GM12878 (cell line): ENCODE results near the gene PDSS2. TPM values are rescaled to one million over a fixed set of nuclear protein-coding genes. Genes with fewer than 3 reads are reported as not detected.
A peak's percentile ranks its signal among the peaks of the same experiment; 100 is the strongest.

Experiments used
- BMI1 ChIP-seq: fragments of 450-650 bp; IDR thresholded peaks from 2 replicates; pipeline ENCODE4 v1.6.1; 2016; ENCODE audit warnings: mild to moderate bottlenecking, moderate library complexity, borderline replicate concordance
- CHD4 ChIP-seq: fragments of 200-600 bp; sonication (generic); IDR thresholded peaks from 2 replicates; pipeline ENCODE4 v1.6.1; 2016; ENCODE audit warnings: mild to moderate bottlenecking
- CTCF ChIP-seq, 3 experiments: IDR thresholded peaks in 2 of 3; conservative IDR thresholded peaks in 1 of 3; 2 replicates each; pipeline ENCODE4 v1.5.1; 2011; ENCODE audit warnings: low read depth in 3 of 3, low read length in 3 of 3, mild to moderate bottlenecking in 3 of 3, control low read depth in 2 of 3, moderate library complexity in 2 of 3, inconsistent platforms in 1 of 3, mixed read lengths in 1 of 3; ENCODE audit not compliant: control insufficient read depth in 2 of 3, insufficient read depth in 1 of 3; ENCODE audit errors: extremely low read depth in 1 of 3
- EGR1 ChIP-seq, 2 experiments: IDR thresholded peaks; 1 replicate in 1 of 2; 2 replicates in 1 of 2; pipeline ENCODE4 v1.6.1; 2011 to 2012; ENCODE audit warnings: low read depth in 2 of 2, low read length in 2 of 2, borderline replicate concordance in 1 of 2, mild to moderate bottlenecking in 1 of 2, moderate library complexity in 1 of 2
- ELK1 ChIP-seq: IDR thresholded peaks from 2 replicates; pipeline ENCODE4 v1.6.1; 2012; ENCODE audit warnings: low read depth, low read length, improper control_type of control experiment
- GATAD2B ChIP-seq: fragments of 450-650 bp; conservative IDR thresholded peaks from 2 replicates; pipeline ENCODE4 v1.6.1; 2017; ENCODE audit warnings: low read depth, mild to moderate bottlenecking, moderate library complexity
- HSF1 ChIP-seq: fragments of 150-350 bp; IDR thresholded peaks from 2 replicates; pipeline ENCODE4 v1.6.1; 2014; ENCODE audit warnings: mild to moderate bottlenecking, low read depth, low read length
- IRF5 ChIP-seq: fragments of 450-650 bp; IDR thresholded peaks from 2 replicates; pipeline ENCODE4 v1.6.1; 2017; ENCODE audit warnings: borderline replicate concordance
- LARP7 ChIP-seq: fragments of 450-650 bp; IDR thresholded peaks from 2 replicates; pipeline ENCODE4 v1.6.1; 2017; ENCODE audit warnings: mild to moderate bottlenecking
- MXI1 ChIP-seq: fragments of 150-350 bp; IDR thresholded peaks from 2 replicates; pipeline ENCODE4 v1.6.1; 2011; ENCODE audit warnings: low read depth, mild to moderate bottlenecking, inconsistent platforms, low read length, improper control_type of control experiment
- NFYB ChIP-seq: IDR thresholded peaks from 2 replicates; pipeline ENCODE4 v1.6.1; 2011; ENCODE audit warnings: low read depth, mild to moderate bottlenecking, low read length, improper control_type of control experiment, moderate library complexity; ENCODE audit not compliant: insufficient read depth
- POLR2A ChIP-seq: IDR thresholded peaks from 2 replicates; pipeline ENCODE4 v1.6.1; 2011; ENCODE audit warnings: low read depth, mild to moderate bottlenecking, low read length
- PRDM15 ChIP-seq: fragments of 450-650 bp; formaldehyde crosslinking; IDR thresholded peaks from 2 replicates; pipeline ENCODE4 v1.4.0; 2020; ENCODE audit warnings: mild to moderate bottlenecking, moderate library complexity
- RBBP5 ChIP-seq: fragments of 200-600 bp; sonication (generic); conservative IDR thresholded peaks from 2 replicates; pipeline ENCODE4 v1.6.1; 2016
- SMAD1 ChIP-seq: fragments of 450-650 bp; IDR thresholded peaks from 2 replicates; pipeline ENCODE4 v1.6.1; 2018; ENCODE audit warnings: mild to moderate bottlenecking, low read depth; ENCODE audit not compliant: partially characterized antibody
- SUZ12 ChIP-seq: fragments of 200-600 bp; sonication (generic); IDR thresholded peaks from one replicate; pipeline ENCODE4 v1.6.1; 2018; ENCODE audit warnings: antibody characterized with exemption, mild to moderate bottlenecking; ENCODE audit not compliant: unreplicated experiment
- TAF1 ChIP-seq: IDR thresholded peaks from 2 replicates; pipeline ENCODE4 v1.6.1; 2011; ENCODE audit warnings: mild to moderate bottlenecking, low read depth, low read length, borderline replicate concordance
- YBX1 ChIP-seq: fragments of 450-650 bp; IDR thresholded peaks from 2 replicates; pipeline ENCODE4 v1.6.1; 2016; ENCODE audit warnings: antibody characterized with exemption
- ZNF207 ChIP-seq: fragments of 450-650 bp; IDR thresholded peaks from 2 replicates; pipeline ENCODE4 v1.6.1; 2014; ENCODE audit warnings: antibody characterized with exemption, mild to moderate bottlenecking, borderline replicate concordance
- polyA plus RNA-seq, 11 experiments: library from polyadenylated mRNA; depleted of rRNA in 4 of 11; unstranded in 6 of 11; stranded (reverse) in 5 of 11; fragments of >200 nt; fragmentation: Nextera tagmentation in 4 of 11; fragmentation: Illumina TruSeq in 1 of 11; extraction: Ambion mirVana in 4 of 11; extraction: Trizol in 1 of 11; gene quantifications; 1 replicate in 1 of 11; 2 replicates in 10 of 11; pipeline versions ENCODE4 v1.2.1 to v1.2.3, GENCODE V29; 2011 to 2016; ENCODE audit warnings: inconsistent platforms in 2 of 11, missing spikeins in 2 of 11, low read depth in 1 of 11
- total RNA-seq, 4 experiments: library from RNA; depleted of rRNA in 3 of 4; stranded (reverse); fragments of >200 nt in 3 of 4; fragmentation: Illumina TruSeq in 1 of 4; extraction: Trizol in 1 of 4; gene quantifications; 2 replicates each; pipeline versions ENCODE4 v1.2.1 to v1.2.3, GENCODE V29; 2013 to 2021

PDSS2 gene
- total and polyA plus RNA-seq, 10 of the 15 experiments (the other 5 are each of a cell fraction or from before 2014, with no cell fraction given), result 7.7 to 15.5 (median 9.6) TPM

GRCh38 chr6:107459283-107460082 lies at the start of gene PDSS2 (continued):
- no peak for TF ChIP-seq NFYB
- no peak for TF ChIP-seq RBBP5
- peak; percentile 32 to 54 (median 51) for TF ChIP-seq CTCF (IDR thresholded peaks at IDR 0.05 in 2 of 3, conservative IDR thresholded peaks at IDR 0.05 in 1 of 3; ENCODE audit: control insufficient read depth in 2 of 3, extremely low read depth in 1 of 3, insufficient read depth in 1 of 3, low read depth in 3 of 3, low read length in 3 of 3)
- TF ChIP-seq SMAD1, result no peak
- no peak for TF ChIP-seq ZNF207
- TF ChIP-seq IRF5, result no peak
- TF ChIP-seq GATAD2B, result peak; percentile 65; the same call in 1 of the 2 replicates
- no peak for TF ChIP-seq SUZ12
- TF ChIP-seq LARP7, result peak; percentile 84
- TF ChIP-seq CHD4, result no peak
- no peak for TF ChIP-seq PRDM15
- TF ChIP-seq POLR2A, result peak; percentile 97
- no peak for TF ChIP-seq HSF1
- TF ChIP-seq MXI1, result peak; percentile 69
- no peak for TF ChIP-seq BMI1
- TF ChIP-seq EGR1 (IDR thresholded peaks at IDR 0.05; ENCODE audit: borderline replicate concordance in 1 of 2, low read depth in 2 of 2, low read length in 2 of 2), result peak; percentile 63 to 100
- TF ChIP-seq ELK1, result no peak
- no peak for TF ChIP-seq YBX1
- TF ChIP-seq TAF1, result peak; percentile 90
